ENCODE data around the gene FASTKD3. TPM values are rescaled to one million over a fixed set of nuclear protein-coding genes. Genes with fewer than 3 reads are reported as not detected.
A peak's percentile ranks its signal among the peaks of the same experiment; 100 is the strongest.

FASTKD3 gene
- total RNA-seq, 2 experiments from 2014 or later, result 10.5 to 14.7 TPM

- Mint-ChIP-seq H3K36me3 (peaks cover 60% of the 10 kb centered on the region), H3K27me3 (no peaks in the 10 kb centered on the region), H3K4me3 (peak overlapping the region; percentile 59), H3K4me1 (peaks cover 66% of the 10 kb centered on the region), H3K27ac (peak overlapping the region; percentile 86), H3K9me3 (ENCODE audit: low read depth) (no peaks in the 10 kb centered on the region)
- peak; percentile 75 for DNase-seq
- peak; percentile 5 for ATAC-seq
- CTCF ChIA-PET, result interaction anchor here (0.9 to 9.7 kb wide), 3 partner anchors 12 to 17 kb away, joined by 3 to 69 read pairs (median 7); no protein-coding TSS in a partner anchor
Measured at GRCh38 chr5:7873216-7873615, 4.4 kb upstream of the FASTKD3 start.

- no peaks in the 10 kb centered on the region for H3K27me3 Mint-ChIP-seq
- no peak for ATAC-seq
- CTCF ChIA-PET, result interaction anchor here (0.9 to 9.7 kb wide), 5 partner anchors 13 to 17 kb away, joined by 3 to 69 read pairs (median 3); no protein-coding TSS in a partner anchor
- no peak for DNase-seq
- H3K4me1 Mint-ChIP-seq, result peaks cover 62% of the 10 kb centered on the region
- H3K9me3 Mint-ChIP-seq (ENCODE audit: low read depth), result no peaks in the 10 kb centered on the region
- peak overlapping the region; percentile 86 for H3K27ac Mint-ChIP-seq
- H3K36me3 Mint-ChIP-seq, result peaks cover 55% of the 10 kb centered on the region
- peak overlapping the region; percentile 59 for H3K4me3 Mint-ChIP-seq
Measured at GRCh38 chr5:7872517-7873130, 3.8 kb upstream of the FASTKD3 start.

- Mint-ChIP-seq H3K36me3 (peaks cover 56% of the 10 kb centered on the region), H3K9me3 (ENCODE audit: low read depth) (no peaks in the 10 kb centered on the region), H3K27ac (peak overlapping the region; percentile 64), H3K27me3 (no peaks in the 10 kb centered on the region), H3K4me3 (peak overlapping the region; percentile 16), H3K4me1 (peaks cover 65% of the 10 kb centered on the region)
- CTCF ChIA-PET, result interaction anchor here (0.9 to 9.7 kb wide), 4 partner anchors 12 to 16 kb away, joined by 3 to 69 read pairs (median 5); no protein-coding TSS in a partner anchor
- ATAC-seq (no peak), DNase-seq (no peak)
Measured at GRCh38 chr5:7871653-7872052, 2.8 kb upstream of the FASTKD3 start.

GRCh38 chr5:7869474-7870136, 774 bp upstream of the FASTKD3 start:
- Mint-ChIP-seq H3K4me3 (peak overlapping the region; percentile 89), H3K4me1 (peaks cover 64% of the 10 kb centered on the region), H3K27me3 (no peaks in the 10 kb centered on the region), H3K36me3 (peaks cover 46% of the 10 kb centered on the region), H3K9me3 (ENCODE audit: low read depth) (no peaks in the 10 kb centered on the region), H3K27ac (peak overlapping the region; percentile 86)
- CTCF ChIA-PET, result interaction anchor here (0.7 to 9.7 kb wide), 10 partner anchors 8 to 1040 kb away, joined by 3 to 69 read pairs (median 4); no protein-coding TSS in a partner anchor
- ATAC-seq, result peak; percentile 46
- DNase-seq, result peak; percentile 50

- Mint-ChIP-seq H3K9me3 (ENCODE audit: low read depth) (no peaks in the 10 kb centered on the region), H3K27me3 (no peaks in the 10 kb centered on the region), H3K4me3 (peak overlapping the region; percentile 89), H3K27ac (peak overlapping the region; percentile 87), H3K4me1 (peaks cover 58% of the 10 kb centered on the region), H3K36me3 (peaks cover 42% of the 10 kb centered on the region)
- no peak for ATAC-seq
- CTCF ChIA-PET, result interaction anchor here (1.0 to 9.7 kb wide), 6 partner anchors 7 to 1039 kb away, joined by 3 to 69 read pairs (median 5); no protein-coding TSS in a partner anchor
- no peak for DNase-seq
Measured at GRCh38 chr5:7868427-7868772, 431 bp downstream of the FASTKD3 start.

GRCh38 chr5:7867260-7867659, 1.6 kb downstream of the FASTKD3 start:
- H3K27me3 Mint-ChIP-seq, result no peaks in the 10 kb centered on the region
- no peak overlapping the region for H3K27ac Mint-ChIP-seq
- ATAC-seq (no peak), DNase-seq (no peak)
- peaks cover 44% of the 10 kb centered on the region for H3K36me3 Mint-ChIP-seq
- H3K4me1 Mint-ChIP-seq, result peaks cover 49% of the 10 kb centered on the region
- H3K4me3 Mint-ChIP-seq, result peak overlapping the region; percentile 42
- CTCF ChIA-PET, result interaction anchor here (3.0 kb wide), 1 partner anchor 10 kb away, joined by 14 read pairs; no protein-coding TSS in a partner anchor
- no peaks in the 10 kb centered on the region for H3K9me3 Mint-ChIP-seq (ENCODE audit: low read depth)

GRCh38 chr5:7866196-7866595, 2.6 kb downstream of the FASTKD3 start:
- CTCF ChIA-PET, result interaction anchor here (2.0 to 3.0 kb wide), 2 partner anchors 9 to 20 kb away, joined by 5 to 14 read pairs; no protein-coding TSS in a partner anchor
- Mint-ChIP-seq H3K36me3 (peaks cover 42% of the 10 kb centered on the region), H3K4me1 (peaks cover 38% of the 10 kb centered on the region)

GRCh38 chr5:7857926-7858632, 10.8 kb downstream of the FASTKD3 start:
- CTCF ChIA-PET, result interaction anchor here (0.8 to 2.7 kb wide), 7 partner anchors 10 to 102 kb away, joined by 3 to 14 read pairs (median 4); partner anchors contain the start of genes FASTKD3 and MTRR
- Mint-ChIP-seq H3K9me3 (ENCODE audit: low read depth) (no peaks in the 10 kb centered on the region), H3K36me3 (peaks cover 32% of the 10 kb centered on the region), H3K4me3 (no peak overlapping the region), H3K27ac (peak overlapping the region; percentile 80), H3K27me3 (peaks cover 11% of the 10 kb centered on the region), H3K4me1 (peaks cover 22% of the 10 kb centered on the region)
- ATAC-seq (peak; percentile 80), DNase-seq (peak; percentile 72)

More at GRCh38 chr5:7866196-7866595, 2.6 kb downstream of the FASTKD3 start:
- Mint-ChIP-seq H3K27ac (no peak overlapping the region), H3K9me3 (ENCODE audit: low read depth) (no peaks in the 10 kb centered on the region), H3K4me3 (no peak overlapping the region), H3K27me3 (no peaks in the 10 kb centered on the region)
- ATAC-seq (no peak), DNase-seq (no peak)

- H3K36me3 Mint-ChIP-seq, result peaks cover 26% of the 10 kb centered on the region
- peak overlapping the region; percentile 80 for H3K27ac Mint-ChIP-seq
- no peak for ATAC-seq
- DNase-seq, result no peak
- H3K27me3 Mint-ChIP-seq, result peaks cover 11% of the 10 kb centered on the region
- no peaks in the 10 kb centered on the region for H3K9me3 Mint-ChIP-seq (ENCODE audit: low read depth)
- H3K4me3 Mint-ChIP-seq, result no peak overlapping the region
- H3K4me1 Mint-ChIP-seq, result peaks cover 24% of the 10 kb centered on the region
- CTCF ChIA-PET, result interaction anchor here (1.2 to 2.7 kb wide), 6 partner anchors 11 to 41 kb away, joined by 3 to 14 read pairs (median 6); partner anchors contain the start of genes FASTKD3 and MTRR
Measured at GRCh38 chr5:7857361-7857760, 11.5 kb downstream of the FASTKD3 start.

GRCh38 chr5:7856855-7857254, 12.0 kb downstream of the FASTKD3 start:
- Mint-ChIP-seq H3K27ac (no peak overlapping the region), H3K9me3 (ENCODE audit: low read depth) (no peaks in the 10 kb centered on the region), H3K4me3 (no peak overlapping the region), H3K36me3 (peaks cover 26% of the 10 kb centered on the region), H3K27me3 (peaks cover 16% of the 10 kb centered on the region), H3K4me1 (peaks cover 29% of the 10 kb centered on the region)
- CTCF ChIA-PET, result interaction anchor here (0.6 to 2.7 kb wide), 5 partner anchors 11 to 111 kb away, joined by 3 to 14 read pairs (median 7); partner anchors contain the start of genes FASTKD3 and MTRR
- peak; percentile 73 for ATAC-seq
- DNase-seq, result peak; percentile 59

- peaks cover 21% of the 10 kb centered on the region for H3K36me3 Mint-ChIP-seq
- peaks cover 37% of the 10 kb centered on the region for H3K4me1 Mint-ChIP-seq
- ATAC-seq (no peak), DNase-seq (no peak)
- no peak overlapping the region for H3K27ac Mint-ChIP-seq
- CTCF ChIA-PET, result interaction anchor here (2.1 kb wide), 1 partner anchor 17 kb away, joined by 7 read pairs; no protein-coding TSS in a partner anchor
- H3K4me3 Mint-ChIP-seq, result no peak overlapping the region
- H3K27me3 Mint-ChIP-seq, result peaks cover 25% of the 10 kb centered on the region
- no peaks in the 10 kb centered on the region for H3K9me3 Mint-ChIP-seq (ENCODE audit: low read depth)
Measured at GRCh38 chr5:7855611-7856010, 13.2 kb downstream of the FASTKD3 start.

GRCh38 chr5:7852988-7853387, 15.8 kb downstream of the FASTKD3 start:
- ATAC-seq (no peak), DNase-seq (no peak)
- peaks cover 4% of the 10 kb centered on the region for H3K36me3 Mint-ChIP-seq
- H3K4me1 Mint-ChIP-seq, result peaks cover 31% of the 10 kb centered on the region
- no peaks in the 10 kb centered on the region for H3K9me3 Mint-ChIP-seq (ENCODE audit: low read depth)
- no peak overlapping the region for H3K4me3 Mint-ChIP-seq
- CTCF ChIA-PET, result no interaction called here
- H3K27me3 Mint-ChIP-seq, result peaks cover 47% of the 10 kb centered on the region
- H3K27ac Mint-ChIP-seq, result no peak overlapping the region

GRCh38 chr5:7852542-7852941, 16.3 kb downstream of the FASTKD3 start:
- H3K4me3 Mint-ChIP-seq, result no peak overlapping the region

More at GRCh38 chr5:7852542-7852941, 16.3 kb downstream of the FASTKD3 start:
- peaks cover 26% of the 10 kb centered on the region for H3K4me1 Mint-ChIP-seq
- H3K27ac Mint-ChIP-seq, result no peak overlapping the region
- DNase-seq, result no peak
- CTCF ChIA-PET, result no interaction called here
- peaks cover 50% of the 10 kb centered on the region for H3K27me3 Mint-ChIP-seq
- no peaks in the 10 kb centered on the region for H3K9me3 Mint-ChIP-seq (ENCODE audit: low read depth)
- no peak for ATAC-seq
- peaks cover 1% of the 10 kb centered on the region for H3K36me3 Mint-ChIP-seq

Data from activated CD8-positive, alpha-beta memory T cell treated with anti-CD3 and anti-CD28 coated beads, Interleukin-2, amount 10 ng/mL, durations not matched to agents 7 days and 5 days (primary cell).